HG03571 (cell line): ENCODE data around the gene RIPK1.

Experiments used
- ATAC-seq: cut with Tn5 transposase; IDR thresholded peaks from one replicate; pipeline ENCODE4 v1.9.1; 2021; ENCODE audit not compliant: unreplicated experiment

RIPK1 gene

DNA sequence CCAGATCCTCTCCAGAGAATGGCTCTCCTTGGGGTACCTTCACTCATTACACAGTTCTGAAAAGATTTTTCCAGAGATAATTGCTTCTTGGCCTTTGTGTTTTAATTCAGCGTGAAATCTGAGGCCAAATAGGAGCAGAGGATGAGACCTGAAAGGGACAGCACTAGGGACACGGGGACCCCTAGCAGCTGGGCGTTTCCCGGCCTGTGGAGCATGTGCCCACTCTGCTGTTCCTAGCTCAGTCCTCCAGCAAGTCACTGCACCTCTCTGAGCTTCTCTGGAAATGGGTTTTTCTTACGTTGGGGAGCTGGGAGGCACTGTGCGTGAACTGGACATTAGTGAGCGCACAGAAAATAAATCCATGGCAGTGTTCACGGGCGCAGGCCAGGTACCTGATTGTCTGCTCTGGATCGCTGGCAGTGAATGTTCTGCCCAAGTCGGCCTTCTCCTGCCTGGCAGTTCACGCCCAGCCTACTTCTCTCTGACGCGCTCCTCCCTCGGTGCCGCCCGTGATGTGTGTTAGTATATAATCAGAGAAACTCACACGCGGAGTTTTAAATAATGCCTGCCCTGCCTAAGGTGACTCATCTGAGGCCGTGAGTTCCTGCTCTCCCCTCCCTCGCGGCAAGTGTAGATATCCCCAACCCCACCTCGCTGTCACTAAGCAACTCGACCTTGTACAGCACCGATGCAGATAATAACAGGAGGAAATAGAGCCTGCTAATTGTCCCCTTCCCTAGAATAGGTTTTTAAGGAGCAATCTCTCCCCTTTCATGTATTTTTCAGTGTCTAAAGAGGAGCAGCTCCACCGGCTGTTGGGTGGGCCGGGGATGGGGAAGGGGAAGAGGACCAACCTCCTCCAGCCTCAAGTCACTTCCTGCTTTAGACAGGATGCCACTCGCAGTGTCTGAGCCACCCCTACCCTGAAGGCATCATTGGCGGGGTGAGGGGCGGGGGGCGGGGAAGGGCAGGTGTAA lies 91.8 kb downstream of the RIPK1 start:
- no peak for ATAC-seq

DNA sequence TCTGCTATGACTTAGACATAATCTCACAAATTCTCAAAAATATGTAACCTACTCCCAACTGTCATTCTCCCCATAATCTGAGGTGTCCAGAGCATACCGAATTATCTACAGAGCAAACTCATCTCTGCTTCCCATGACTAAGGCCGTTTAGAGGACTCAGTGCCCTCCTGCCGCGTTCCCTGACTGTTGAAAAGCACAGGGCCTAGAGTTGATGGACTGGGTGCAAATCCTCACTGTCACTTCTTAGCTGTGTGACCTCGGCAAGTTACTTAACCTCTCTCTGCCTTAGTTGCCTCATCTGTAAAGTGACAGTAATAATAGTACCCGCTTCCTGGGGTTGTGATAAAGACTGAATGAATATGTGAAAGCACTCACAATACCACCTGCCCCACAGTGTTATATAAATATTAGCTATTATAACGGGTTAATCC lies 93.8 kb downstream of the RIPK1 start:
- no peak for ATAC-seq

GRCh38 chr6:3162565-3163247 lies 94.4 kb downstream of the RIPK1 start:
- ATAC-seq: peak; percentile 63

DNA sequence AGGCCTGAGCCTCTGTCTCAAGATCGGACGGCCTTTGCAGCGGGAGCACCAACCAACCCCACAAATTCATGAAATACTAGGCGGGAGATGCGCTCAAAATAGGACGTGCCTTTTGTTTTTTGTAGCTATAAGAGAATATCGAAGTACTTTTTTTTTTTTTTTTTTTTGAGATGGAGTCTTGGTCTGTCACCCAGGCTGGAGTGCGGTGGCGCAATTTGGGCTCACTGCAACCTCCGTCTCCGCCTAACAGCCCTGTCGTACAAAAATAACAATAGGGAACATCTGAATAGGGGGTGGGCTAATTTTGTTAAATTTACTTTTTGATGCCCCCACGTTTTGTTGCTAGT lies 94.9 kb downstream of the RIPK1 start:
- no peak for ATAC-seq

GRCh38 chr6:3164388-3164787 lies 96.1 kb downstream of the RIPK1 start:
- ATAC-seq: no peak
